GM23338 (cell line): Measurements from ENCODE around the gene PPP1CC. TPM values are rescaled to one million over a fixed set of nuclear protein-coding genes. Genes with fewer than 3 reads are reported as not detected.

Experiments
- ATAC-seq: fragments of 200-7000 bp; cut with Tn5 transposase; 3 replicates; pipeline ENCODE4 v1.9.1; 2020
- DNase-seq: peaks from one replicate; pipeline ENCODE4 v3.0.0-alpha.2; 2015; ENCODE audit warnings: low spot score
- H2AFZ ChIP-seq: fragments of 200-600 bp; sonication (generic); 2 replicates; pipeline ENCODE4 v1.8.0; 2016; ENCODE audit warnings: antibody characterized with exemption, mild to moderate bottlenecking, moderate library complexity
- H3F3A ChIP-seq: fragments of 200-600 bp; sonication (generic); replicated peaks from 2 replicates; pipeline ENCODE4 v1.8.0; 2017; ENCODE audit warnings: antibody characterized with exemption, mixed run types, low read depth
- H3K27ac ChIP-seq: fragments of 200-600 bp; sonication (generic); 2 replicates; pipeline ENCODE4 v1.6.1; 2016; ENCODE audit warnings: low read depth
- H3K27me3 ChIP-seq: fragments of 200-600 bp; sonication (generic); 2 replicates; pipeline ENCODE4 v1.8.0; 2016; ENCODE audit warnings: mild to moderate bottlenecking, mixed run types, moderate library complexity; ENCODE audit not compliant: insufficient read depth
- H3K36me3 ChIP-seq: fragments of 200-600 bp; sonication (generic); 2 replicates; pipeline ENCODE4 v1.8.0; 2016; ENCODE audit warnings: mild to moderate bottlenecking; ENCODE audit not compliant: insufficient read depth
- H3K4me1 ChIP-seq: fragments of 200-600 bp; sonication (generic); 2 replicates; pipeline ENCODE4 v1.8.0; 2016; ENCODE audit warnings: mild to moderate bottlenecking, moderate library complexity; ENCODE audit not compliant: insufficient read depth
- H3K4me2 ChIP-seq: fragments of 200-600 bp; sonication (generic); 2 replicates; pipeline ENCODE4 v1.7.1; 2017; ENCODE audit warnings: mixed run types
- H3K4me3 ChIP-seq: fragments of 200-600 bp; sonication (generic); 2 replicates; pipeline ENCODE4 v1.6.1; 2016; ENCODE audit warnings: mixed run types
- H3K79me2 ChIP-seq: fragments of 200-600 bp; sonication (generic); replicated peaks from 2 replicates; pipeline ENCODE4 v1.8.0; 2017; ENCODE audit warnings: mild to moderate bottlenecking; ENCODE audit not compliant: insufficient read depth
- H3K9me2 ChIP-seq: fragments of 200-600 bp; sonication (generic); 2 replicates; pipeline ENCODE4 v1.8.0; 2017; ENCODE audit not compliant: insufficient read depth
- H4K20me1 ChIP-seq: fragments of 200-600 bp; sonication (generic); replicated peaks from 2 replicates; pipeline ENCODE4 v1.8.0; 2017; ENCODE audit warnings: mild to moderate bottlenecking; ENCODE audit not compliant: insufficient read depth
- H3K27ac Mint-ChIP-seq: 2 replicates; pipeline ENCODE4 v1.8.0; 2020; ENCODE audit warnings: inconsistent platforms, mild to moderate bottlenecking, moderate library complexity, mixed read lengths
- H3K27me3 Mint-ChIP-seq: 3 replicates; pipeline ENCODE4 v1.8.0; 2022; ENCODE audit warnings: low read depth, mild to moderate bottlenecking, moderate library complexity, mixed read lengths, inconsistent platforms; ENCODE audit not compliant: insufficient read depth, poor library complexity
- H3K36me3 Mint-ChIP-seq: 3 replicates; pipeline ENCODE4 v1.8.0; 2021; ENCODE audit warnings: low read depth, mild to moderate bottlenecking, inconsistent platforms, moderate library complexity, mixed read lengths
- H3K4me1 Mint-ChIP-seq: 3 replicates; pipeline ENCODE4 v1.8.0; 2020; ENCODE audit warnings: mild to moderate bottlenecking, inconsistent platforms, mixed read lengths
- H3K4me3 Mint-ChIP-seq: 3 replicates; pipeline ENCODE4 v1.8.0; 2021; ENCODE audit warnings: moderate library complexity, mild to moderate bottlenecking, inconsistent platforms, mixed read lengths
- H3K9me3 Mint-ChIP-seq: 3 replicates; pipeline ENCODE4 v1.8.0; 2020; ENCODE audit warnings: moderate library complexity, mild to moderate bottlenecking, inconsistent platforms, mixed read lengths
- CREB1 ChIP-seq: fragments of 250-450 bp; sonication (Bioruptor Pico); IDR thresholded peaks from 2 replicates; pipeline ENCODE4 v1.5.0; 2020; ENCODE audit warnings: low read depth, mild to moderate bottlenecking, moderate library complexity
- CTCF ChIP-seq, 2 experiments: fragments of 200-600 bp in 1 of 2; sonication (generic) in 1 of 2; conservative IDR thresholded peaks; 2 replicates each; pipeline versions ENCODE4 v1.5.1 to v1.6.1; 2016 to 2017; ENCODE audit warnings: antibody characterized with exemption in 2 of 2, low read depth in 2 of 2, mild to moderate bottlenecking in 2 of 2, moderate library complexity in 1 of 2
- EZH2 ChIP-seq: fragments of 200-600 bp; sonication (generic); IDR thresholded peaks from one replicate; pipeline ENCODE4 v1.8.0; 2017; ENCODE audit warnings: antibody characterized with exemption, mild to moderate bottlenecking, low read depth; ENCODE audit not compliant: unreplicated experiment
- EZH2phosphoT487 ChIP-seq: fragments of 200-600 bp; sonication (generic); IDR thresholded peaks from one replicate; pipeline ENCODE4 v1.8.1; 2018; ENCODE audit warnings: antibody characterized with exemption; ENCODE audit not compliant: unreplicated experiment
- JUNB ChIP-seq: IDR thresholded peaks from one replicate; pipeline ENCODE4 v1.6.1; 2016; ENCODE audit warnings: antibody characterized with exemption; ENCODE audit not compliant: unreplicated experiment
- NANOG ChIP-seq: IDR thresholded peaks from 2 replicates; pipeline ENCODE4 v1.6.1; 2016; ENCODE audit warnings: antibody characterized with exemption, borderline replicate concordance
- POLR2AphosphoS5 ChIP-seq: IDR thresholded peaks from 2 replicates; pipeline ENCODE4 v1.6.1; 2016; ENCODE audit warnings: antibody characterized with exemption, low read depth
- REST ChIP-seq: IDR thresholded peaks from one replicate; pipeline ENCODE4 v1.6.1; 2018; ENCODE audit warnings: antibody characterized with exemption; ENCODE audit not compliant: unreplicated experiment
- STAT1 ChIP-seq: IDR thresholded peaks from one replicate; pipeline ENCODE4 v1.6.1; 2016; ENCODE audit warnings: antibody characterized with exemption; ENCODE audit not compliant: unreplicated experiment
- ZNF114 ChIP-seq: fragments of 250-450 bp; sonication (Bioruptor Pico); IDR thresholded peaks from 2 replicates; pipeline ENCODE4 v1.5.0; 2020; ENCODE audit warnings: mild to moderate bottlenecking, moderate library complexity
- ZNF331 ChIP-seq: fragments of 250-450 bp; sonication (Bioruptor Pico); IDR thresholded peaks from 2 replicates; pipeline ENCODE4 v1.5.0; 2020; ENCODE audit warnings: low read depth, mild to moderate bottlenecking, moderate library complexity
- ZNF462 ChIP-seq: fragments of 250-450 bp; sonication (Bioruptor Pico); IDR thresholded peaks from 2 replicates; pipeline ENCODE4 v1.5.0; 2020; ENCODE audit warnings: mild to moderate bottlenecking, moderate library complexity
- polyA plus RNA-seq: library from polyadenylated mRNA; unstranded; fragments of >200 nt; fragmentation: Nextera tagmentation; extraction: Ambion mirVana; gene quantifications from 2 replicates; pipeline ENCODE4 v1.2.1, GENCODE V29; 2016
- total RNA-seq: library from RNA; depleted of rRNA; stranded (reverse); fragments of >200 nt; shearing (Covaris generic); gene quantifications from 2 replicates; pipeline ENCODE4 v1.2.3, GENCODE V29; 2014
- TF ChIP-seq, protein P1 (sequence below): IDR thresholded peaks from 2 replicates; pipeline ENCODE4 v1.6.1; 2016; ENCODE audit warnings: antibody characterized with exemption

PPP1CC gene
- total and polyA plus RNA-seq, 2 experiments from 2014 or later = 276 to 501 TPM

DNA sequence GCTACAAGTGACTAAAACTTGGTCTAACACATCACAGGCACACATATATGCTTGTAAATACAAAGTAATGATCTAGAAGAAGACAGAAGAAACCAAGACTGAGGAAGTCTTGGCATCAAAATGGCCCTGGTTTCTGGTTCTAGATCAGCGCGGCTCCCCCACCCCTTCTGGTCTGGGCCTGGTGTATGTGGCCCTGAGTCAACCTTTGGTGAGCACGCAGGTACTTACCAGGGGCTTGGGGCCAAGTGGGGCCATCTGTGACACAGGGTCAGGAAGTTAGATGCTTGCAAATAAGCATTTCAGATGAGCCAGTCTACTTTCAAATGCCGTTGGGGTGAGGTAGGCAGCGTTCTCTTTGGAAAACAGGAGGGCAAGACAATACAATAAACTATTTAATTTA lies 40.6 kb downstream of the PPP1CC start:
- H3K27ac ChIP-seq = no peak overlapping the region
- no peak overlapping the region for H3K4me2 ChIP-seq
- H3F3A ChIP-seq = no peaks in the 10 kb centered on the region
- no peak overlapping the region for H3K4me3 ChIP-seq
- H3K4me1 ChIP-seq = no peaks in the 10 kb centered on the region
- no peaks in the 10 kb centered on the region for H3K9me2 ChIP-seq
- H3K36me3 ChIP-seq = no peaks in the 10 kb centered on the region
- no peaks in the 10 kb centered on the region for H3K9me3 Mint-ChIP-seq
- H3K27me3 Mint-ChIP-seq = peaks cover 10% of the 10 kb centered on the region
- no peaks in the 10 kb centered on the region for H3K79me2 ChIP-seq
- H3K27ac Mint-ChIP-seq = no peak overlapping the region
- no peak overlapping the region for H3K4me3 Mint-ChIP-seq
- no peak overlapping the region for H2AFZ ChIP-seq
- H3K27me3 ChIP-seq = no peaks in the 10 kb centered on the region
- no peaks in the 10 kb centered on the region; the same call in 2 of the 3 replicates for H3K36me3 Mint-ChIP-seq
- ATAC-seq (no peak), DNase-seq (no peak)
- H3K4me1 Mint-ChIP-seq = no peaks in the 10 kb centered on the region
- TF ChIP-seq STAT1 = no peak
- no peak for TF ChIP-seq EZH2phosphoT487
- TF ChIP-seq JUNB = no peak
- no peak for TF ChIP-seq ZNF462 (CRISPR knock-in tag)
- no peak for TF ChIP-seq ZNF331 (CRISPR knock-in tag)
- TF ChIP-seq ZNF114 (CRISPR knock-in tag) = no peak
- no peak for TF ChIP-seq POLR2AphosphoS5
- no peak for TF ChIP-seq EZH2
- no peak for TF ChIP-seq CTCF (conservative IDR thresholded peaks at IDR 0.05; ENCODE audit: low read depth in 2 of 2)
- TF ChIP-seq, protein P1, sequence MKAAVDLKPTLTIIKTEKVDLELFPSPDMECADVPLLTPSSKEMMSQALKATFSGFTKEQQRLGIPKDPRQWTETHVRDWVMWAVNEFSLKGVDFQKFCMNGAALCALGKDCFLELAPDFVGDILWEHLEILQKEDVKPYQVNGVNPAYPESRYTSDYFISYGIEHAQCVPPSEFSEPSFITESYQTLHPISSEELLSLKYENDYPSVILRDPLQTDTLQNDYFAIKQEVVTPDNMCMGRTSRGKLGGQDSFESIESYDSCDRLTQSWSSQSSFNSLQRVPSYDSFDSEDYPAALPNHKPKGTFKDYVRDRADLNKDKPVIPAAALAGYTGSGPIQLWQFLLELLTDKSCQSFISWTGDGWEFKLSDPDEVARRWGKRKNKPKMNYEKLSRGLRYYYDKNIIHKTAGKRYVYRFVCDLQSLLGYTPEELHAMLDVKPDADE = no peak
- no peak for TF ChIP-seq NANOG
- TF ChIP-seq REST = no peak
- no peak for TF ChIP-seq CREB1
- H4K20me1 ChIP-seq = no peaks in the 10 kb centered on the region
